OCI-LY7 (cell line): Measurements from ENCODE around the gene DTYMK.

Experiments used
- CTCF ChIP-seq: fragments of 200-600 bp; sonication (generic); conservative IDR thresholded peaks from 2 replicates; pipeline ENCODE4 v1.5.1; 2014; ENCODE audit warnings: mild to moderate bottlenecking, antibody characterized with exemption, low read length, moderate library complexity, mixed read lengths
- EZH2phosphoT487 ChIP-seq: fragments of 200-600 bp; sonication (generic); IDR thresholded peaks from 2 replicates; pipeline ENCODE4 v1.6.1; 2018; ENCODE audit warnings: low read depth, borderline replicate concordance, mild to moderate bottlenecking, mixed run types, antibody characterized with exemption, low read length, moderate library complexity, mixed read lengths

- TF ChIP-seq CTCF (no peak), EZH2phosphoT487 (no peak)
Measured at GRCh38 chr2:241695651-241696050, 9.0 kb upstream of the DTYMK start.
